Stimulated activated CD4-positive, alpha-beta T cell treated with anti-CD3 and anti-CD28 coated beads, TNF-alpha, amount 100 ng/mL, for 1 hour (primary cell): Measurements from ENCODE around the gene GMPR2.

ENCODE experiments used
- DNase-seq, 3 donors: peaks; one replicate each; pipeline ENCODE4 v3.0.0-alpha.2; 2020; ENCODE audit warnings: low read depth in 3 of 3, low spot score in 1 of 3

The GMPR2 gene

DNA sequence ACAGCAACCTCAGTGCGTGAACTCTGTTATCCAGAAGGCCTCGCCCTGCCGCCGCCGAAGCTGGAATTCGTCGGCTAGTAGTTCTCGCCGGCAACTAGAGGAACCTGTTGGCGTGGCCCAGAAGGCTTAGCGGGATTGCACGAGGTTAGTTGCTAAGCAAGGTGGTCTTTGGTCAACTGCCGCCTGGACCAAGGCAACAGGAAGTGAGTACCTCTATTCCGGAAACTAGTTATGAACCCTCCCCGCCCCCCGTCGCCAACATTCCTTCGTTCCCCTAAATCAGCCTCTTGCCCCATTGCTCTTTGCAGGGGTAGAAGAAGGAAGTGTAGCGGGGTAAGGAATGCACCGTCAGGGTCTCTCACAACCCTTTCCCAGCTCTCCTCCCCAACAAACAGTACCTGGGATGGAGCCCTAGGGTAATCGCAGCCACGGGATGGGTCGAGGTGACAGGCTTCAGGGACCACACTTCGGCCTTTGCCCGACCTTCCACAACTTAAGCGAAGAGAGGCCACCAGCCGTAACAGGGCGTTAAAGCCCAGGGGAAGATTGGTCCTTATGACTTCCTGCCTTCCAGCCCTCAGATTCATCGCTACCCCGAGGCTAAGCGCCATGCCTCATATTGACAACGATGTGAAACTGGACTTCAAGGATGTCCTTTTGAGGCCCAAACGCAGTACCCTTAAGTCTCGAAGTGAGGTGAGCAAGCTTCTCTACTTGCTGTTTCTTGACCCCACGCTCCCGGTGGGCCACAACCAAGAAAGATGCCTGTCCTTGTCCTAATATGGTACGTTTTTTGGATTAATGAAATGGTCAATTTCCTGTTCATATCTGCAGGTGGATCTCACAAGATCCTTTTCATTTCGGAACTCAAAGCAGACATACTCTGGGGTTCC is at the start of gene GMPR2:
GMPR2 (plus strand) TSS at position 285 of the 893 bp plus-strand sequence; CDS start at position 610, 325 bp downstream.
- no peak for DNase-seq

GRCh38 chr14:24183014-24183481 is 49.7 kb upstream of the GMPR2 start:
- no peak for DNase-seq

DNA sequence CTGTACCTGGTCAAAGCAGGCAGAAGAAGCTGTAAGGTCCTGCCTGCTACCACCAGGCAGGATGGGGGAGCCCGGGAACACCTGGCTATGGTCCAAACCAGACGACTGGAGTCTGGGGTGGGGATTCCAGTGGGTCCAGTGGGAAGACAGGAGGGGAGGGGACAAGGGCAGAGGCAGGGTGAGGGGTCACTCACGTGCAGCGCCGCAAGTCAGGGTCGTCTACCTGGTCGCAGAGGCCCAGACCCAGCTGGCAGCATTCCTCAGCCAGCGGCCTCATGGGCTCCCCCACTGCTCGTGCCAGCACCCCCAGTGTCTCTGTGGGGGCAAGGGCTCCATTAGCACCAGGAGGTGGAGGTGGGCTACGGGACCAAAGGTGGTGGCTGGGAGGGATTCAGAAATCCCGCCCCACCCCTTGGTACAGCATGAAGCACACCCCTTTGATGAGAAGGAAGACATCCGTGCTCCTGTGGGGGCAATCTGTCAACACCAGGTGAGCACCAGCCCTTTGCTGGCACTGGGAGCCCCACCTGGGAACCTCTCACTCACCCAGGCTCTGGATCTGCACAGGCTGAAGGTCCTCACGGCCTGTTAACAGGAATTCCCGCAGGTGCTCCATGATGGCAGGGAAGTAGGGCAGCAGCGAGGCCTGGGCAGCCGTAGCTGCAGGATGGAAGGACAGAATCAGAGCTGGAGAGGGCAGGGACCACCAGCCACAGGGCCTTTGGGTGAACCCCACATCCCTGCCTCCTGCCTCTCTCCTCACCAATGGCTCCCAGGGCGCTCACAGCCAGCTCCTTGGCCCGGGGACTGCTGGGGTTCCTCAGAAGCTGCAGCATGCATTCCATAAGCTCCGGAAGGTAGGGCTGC is 48.4 kb upstream of the GMPR2 start:
- no peak for DNase-seq

DNA sequence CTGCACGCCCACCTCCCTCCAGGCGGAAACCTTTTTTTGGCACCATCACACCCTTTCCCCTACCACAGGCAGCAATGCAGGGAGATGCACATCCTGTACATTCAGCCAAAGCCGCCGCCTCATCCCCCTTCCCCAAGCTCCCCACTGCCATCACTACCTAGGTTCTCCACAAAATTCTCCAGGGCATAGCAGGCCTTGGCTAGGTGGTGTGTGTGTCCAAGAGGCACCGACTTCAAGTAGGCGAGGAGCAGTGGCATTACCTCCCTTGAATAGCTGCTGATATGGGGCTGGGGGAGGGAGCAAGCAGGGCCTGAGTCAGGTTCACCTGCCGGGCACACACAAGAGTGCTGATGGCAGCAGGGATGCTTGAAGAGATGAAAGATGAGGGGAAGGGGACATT is 47.7 kb upstream of the GMPR2 start:
- no peak for DNase-seq

DNA sequence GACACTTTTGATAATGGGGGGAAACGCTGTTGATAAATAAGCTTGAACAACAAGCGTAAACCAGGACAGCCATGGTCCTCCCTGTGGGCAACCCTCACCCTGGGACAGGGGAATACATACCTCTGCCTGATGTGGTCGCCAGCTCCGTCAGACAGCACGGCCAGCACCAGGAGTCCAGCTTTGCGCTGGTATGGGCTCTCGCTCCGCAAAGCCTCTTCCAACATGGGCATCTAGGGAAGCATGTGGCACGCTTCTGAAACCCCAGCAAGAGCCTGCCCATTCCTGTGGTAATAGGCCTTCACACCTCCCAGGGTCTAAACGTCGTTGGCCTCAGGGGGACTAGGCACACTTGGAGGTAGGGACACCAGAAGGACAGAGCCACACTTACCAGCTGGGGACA is 47.0 kb upstream of the GMPR2 start:
- no peak for DNase-seq

GRCh38 chr14:24186831-24187538 is 45.7 kb upstream of the GMPR2 start:
- no peak for DNase-seq

DNA sequence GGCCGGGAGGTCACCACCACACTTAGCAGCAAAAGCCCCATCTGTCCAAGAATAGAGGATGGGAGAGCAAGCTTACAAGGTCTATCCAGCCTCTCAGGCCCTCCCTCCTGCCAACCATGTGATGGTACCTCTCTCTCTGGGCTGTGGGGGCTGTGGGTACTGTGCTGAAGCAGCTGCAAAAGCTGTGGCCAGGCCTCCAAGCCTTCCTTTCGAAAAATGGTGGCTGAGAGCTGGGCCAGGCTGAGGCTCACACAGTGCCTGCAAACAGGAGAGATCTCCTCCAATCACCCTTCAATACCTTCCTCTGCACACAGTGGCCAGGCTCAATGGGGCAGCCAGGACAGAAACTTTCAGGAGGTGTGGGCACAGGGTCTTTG is 45.2 kb upstream of the GMPR2 start:
- no peak for DNase-seq

DNA sequence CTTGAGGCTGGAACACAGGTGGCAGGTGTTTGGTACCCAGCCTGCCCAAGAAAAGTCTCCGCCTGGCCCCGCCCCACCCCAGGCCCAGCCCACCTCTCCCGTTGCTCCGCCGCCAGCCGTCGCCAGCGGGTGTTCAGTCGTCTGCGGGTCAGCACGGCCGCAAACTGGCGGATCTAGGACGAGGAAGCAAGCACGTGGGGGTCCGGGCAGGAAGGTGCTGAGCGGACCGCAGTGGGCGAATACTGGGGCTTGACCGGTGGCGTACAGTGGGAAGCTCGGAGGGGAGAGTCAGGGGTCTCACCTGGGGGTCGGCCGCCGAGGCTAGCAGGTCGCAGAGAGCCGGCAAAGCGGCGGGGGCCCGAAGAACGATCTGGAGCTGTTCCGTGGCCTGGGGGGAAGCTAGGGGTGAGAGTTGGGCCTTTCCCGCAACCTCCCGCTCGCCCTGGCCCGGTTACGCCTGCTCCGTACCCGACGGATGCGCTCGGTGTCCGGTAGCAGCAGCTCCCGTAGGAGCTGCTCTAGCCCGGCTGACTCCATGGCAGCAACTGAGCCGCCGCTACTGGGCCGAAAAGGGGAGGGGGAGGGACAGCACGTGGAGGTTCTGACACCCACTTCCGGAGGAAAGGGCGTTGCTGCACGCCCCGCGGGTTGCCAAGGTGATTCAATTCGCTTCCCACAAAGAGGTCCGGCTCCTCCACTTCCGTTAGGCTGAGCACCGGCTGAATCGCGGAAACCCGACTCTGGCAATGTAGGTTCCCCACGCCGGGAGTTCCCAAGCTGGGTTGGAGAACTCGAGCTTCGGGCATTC is 44.3 kb upstream of the GMPR2 start, which contains the start of gene IPO4:
IPO4 (minus strand) TSS at position 566 of the 808 bp plus-strand sequence; CDS start at position 537, 29 bp downstream.
- peak; percentile 84 to 92 (median 92) for DNase-seq

GRCh38 chr14:24189059-24189375 is 43.7 kb upstream of the GMPR2 start:
- no peak for DNase-seq

DNA sequence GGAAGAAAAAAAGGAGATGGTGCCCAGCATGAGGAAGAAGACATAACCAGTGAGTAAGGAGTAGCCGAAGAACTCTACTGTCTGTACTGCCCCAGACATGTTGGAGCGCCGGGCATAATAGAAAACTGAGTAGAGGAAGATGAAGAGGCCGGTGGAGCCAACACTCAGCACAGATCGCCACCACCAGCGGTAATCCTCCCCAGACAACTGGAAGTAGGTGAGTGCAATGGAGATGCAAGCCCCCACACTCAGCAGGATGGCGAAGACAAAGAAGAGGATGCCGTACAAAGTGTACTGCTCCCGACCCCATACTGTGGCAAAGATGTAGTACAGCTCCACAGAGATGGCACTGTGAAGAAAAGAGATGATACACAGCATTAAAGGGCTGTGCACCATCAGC is 43.3 kb upstream of the GMPR2 start:
- no peak for DNase-seq

DNA sequence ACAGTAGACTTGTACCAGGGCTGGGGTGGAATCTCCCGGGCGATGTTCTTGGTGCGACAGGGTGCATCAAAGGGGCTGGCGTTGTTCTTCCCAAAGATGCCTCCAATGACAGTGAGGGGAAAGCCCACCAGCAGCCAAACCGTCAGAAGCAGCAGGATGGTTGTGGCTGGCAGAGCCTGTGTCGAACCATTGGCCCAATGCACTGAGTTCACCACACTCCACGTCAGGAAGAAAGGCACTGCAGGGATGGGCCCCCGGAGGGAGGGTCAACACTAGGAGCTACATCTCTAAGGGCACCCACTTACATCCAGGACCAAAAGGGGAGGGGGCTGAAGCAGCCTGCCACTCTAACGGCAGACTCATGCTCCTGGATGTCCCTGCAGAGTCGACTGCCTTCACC is 42.3 kb upstream of the GMPR2 start:
- no peak for DNase-seq

DNA sequence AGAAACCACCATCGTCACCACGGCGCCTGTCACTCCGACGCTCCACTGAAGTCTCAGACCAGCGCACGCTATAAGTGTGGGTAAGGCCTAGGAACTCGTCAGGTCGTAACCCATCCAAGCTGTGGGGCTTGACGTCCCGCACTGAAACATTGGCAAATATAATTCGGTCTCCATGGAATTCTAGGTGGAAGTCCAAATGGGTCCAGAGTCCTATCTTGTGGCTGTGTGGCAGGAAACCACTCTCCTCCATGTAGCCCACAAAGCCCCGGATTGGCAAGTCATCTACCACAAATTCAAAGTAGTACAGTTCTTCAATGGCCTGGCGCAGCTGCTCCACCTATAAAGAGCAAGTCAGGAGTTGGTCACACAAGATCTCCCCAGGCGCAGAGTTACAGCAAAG is 39.8 kb upstream of the GMPR2 start:
- DNase-seq: no peak

GRCh38 chr14:24194186-24194872 is 38.4 kb upstream of the GMPR2 start:
- no peak for DNase-seq

DNA sequence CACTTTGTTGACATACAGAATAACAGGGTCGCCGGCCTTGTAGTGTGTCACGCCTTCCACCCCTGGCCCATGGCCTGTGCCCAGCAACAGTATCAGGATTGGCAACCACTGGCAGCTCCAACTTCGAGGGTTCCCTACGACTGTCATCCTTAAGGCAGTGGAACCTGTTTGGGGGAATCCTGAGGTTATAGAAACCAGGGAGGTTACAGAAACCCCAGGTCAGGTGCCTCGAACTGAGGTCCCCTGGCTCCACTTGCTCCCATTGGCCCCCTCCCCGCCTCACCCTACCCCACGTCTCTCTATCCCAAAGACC is 37.9 kb upstream of the GMPR2 start:
- no peak for DNase-seq

- DNase-seq: peak; percentile 74 to 79 (median 74)
These were observed 37.3 kb upstream of the GMPR2 start, which contains the start of gene TM9SF1 for GRCh38 chr14:24195186-24196070. Gene TM9SF1, minus strand, starts transcription at chr14:24195441. Its CDS starts 422 bp downstream, at chr14:24195019.

GRCh38 chr14:24196071-24197055 is 36.4 kb upstream of the GMPR2 start:
- no peak for DNase-seq

- no peak for DNase-seq
These were observed 35.7 kb upstream of the GMPR2 start for GRCh38 chr14:24197056-24197450.
